HepG2 (cell line): ENCODE results near the gene FAM111B. TPM values are rescaled to one million over a fixed set of nuclear protein-coding genes. Genes with fewer than 3 reads are reported as not detected.

Experiments used
- BCL6 ChIP-seq: IDR thresholded peaks from 2 replicates; pipeline ENCODE4 v1.6.1; 2016; ENCODE audit warnings: missing genetic modification reagents, missing compliant biosample characterization
- FOXK1 ChIP-seq: sonication (generic); formaldehyde crosslinking; IDR thresholded peaks from 2 replicates; pipeline ENCODE4 v1.4.0; 2020; ENCODE audit warnings: low read depth, missing genetic modification reagents, borderline replicate concordance
- GABPB1 ChIP-seq: IDR thresholded peaks from 2 replicates; pipeline ENCODE4 v1.6.1; 2016; ENCODE audit warnings: mild to moderate bottlenecking, missing genetic modification reagents, moderate library complexity, missing compliant biosample characterization
- GATAD1 ChIP-seq: IDR thresholded peaks from 2 replicates; pipeline ENCODE4 v1.6.1; 2016; ENCODE audit warnings: missing genetic modification reagents, missing compliant biosample characterization
- HMGXB3 ChIP-seq: sonication (generic); formaldehyde crosslinking; IDR thresholded peaks from 2 replicates; pipeline ENCODE4 v1.4.0; 2020; ENCODE audit warnings: missing genetic modification reagents, borderline replicate concordance
- KLF16 ChIP-seq, 2 experiments: sonication (generic) in 1 of 2; formaldehyde crosslinking in 1 of 2; IDR thresholded peaks; 2 replicates each; pipeline versions ENCODE4 v1.6.1 to v1.8.0; 2016 to 2023; ENCODE audit warnings: missing genetic modification reagents in 2 of 2, missing compliant biosample characterization in 1 of 2
- MTF2 ChIP-seq: sonication (generic); formaldehyde crosslinking; IDR thresholded peaks from 2 replicates; pipeline ENCODE4 v1.5.0; 2020; ENCODE audit warnings: missing genetic modification reagents, borderline replicate concordance
- REPIN1 ChIP-seq: sonication (generic); formaldehyde crosslinking; IDR thresholded peaks from 2 replicates; pipeline ENCODE4 v1.8.0; 2022; ENCODE audit warnings: missing genetic modification reagents, low read depth, mild to moderate bottlenecking, borderline replicate concordance
- RXRA ChIP-seq: sonication (generic); formaldehyde crosslinking; IDR thresholded peaks from 2 replicates; pipeline ENCODE4 v1.5.1; 2020; ENCODE audit warnings: missing genetic modification reagents
- SIN3B ChIP-seq: fragments of 150-350 bp; IDR thresholded peaks from 2 replicates; pipeline ENCODE4 v1.6.1; 2014; ENCODE audit warnings: low read length
- TFDP2 ChIP-seq: sonication (generic); formaldehyde crosslinking; IDR thresholded peaks from 2 replicates; pipeline ENCODE4 v1.4.0; 2020; ENCODE audit warnings: missing genetic modification reagents
- THAP9 ChIP-seq: sonication (generic); formaldehyde crosslinking; IDR thresholded peaks from 2 replicates; pipeline ENCODE4; 2020; ENCODE audit warnings: missing genetic modification reagents, mild to moderate bottlenecking, borderline replicate concordance
- ZFP82 ChIP-seq: sonication (generic); formaldehyde crosslinking; IDR thresholded peaks from 2 replicates; pipeline ENCODE4 v1.5.1; 2020; ENCODE audit warnings: mild to moderate bottlenecking, missing genetic modification reagents, borderline replicate concordance
- ZNF547 ChIP-seq: sonication (generic); formaldehyde crosslinking; IDR thresholded peaks from 2 replicates; pipeline ENCODE4 v1.5.1; 2020; ENCODE audit warnings: mild to moderate bottlenecking, missing genetic modification reagents
- ZNF569 ChIP-seq: sonication (generic); formaldehyde crosslinking; IDR thresholded peaks from 2 replicates; pipeline ENCODE4 v1.5.0; 2020; ENCODE audit warnings: mild to moderate bottlenecking, missing genetic modification reagents, moderate library complexity, borderline replicate concordance
- ZNF576 ChIP-seq: sonication (generic); formaldehyde crosslinking; IDR thresholded peaks from 2 replicates; pipeline ENCODE4 v1.4.0; 2020; ENCODE audit warnings: mild to moderate bottlenecking, missing genetic modification reagents
- ZNF781 ChIP-seq: sonication (generic); formaldehyde crosslinking; IDR thresholded peaks from 2 replicates; pipeline ENCODE4 v1.5.1; 2020; ENCODE audit warnings: borderline replicate concordance, mild to moderate bottlenecking, missing genetic modification reagents; ENCODE audit errors: not compliant biosample characterization
- ZSCAN21 ChIP-seq: sonication (generic); formaldehyde crosslinking; IDR thresholded peaks from 2 replicates; pipeline ENCODE4 v1.8.0; 2022; ENCODE audit warnings: mild to moderate bottlenecking, missing genetic modification reagents, moderate library complexity, borderline replicate concordance
- polyA plus RNA-seq, 8 experiments: library from polyadenylated mRNA; depleted of rRNA in 3 of 8; stranded (reverse) in 7 of 8; unstranded in 1 of 8; fragments of >200 nt; fragmentation: Illumina TruSeq in 4 of 8; extraction: Trizol in 4 of 8; gene quantifications; 2 replicates each; pipeline versions ENCODE4 v1.2.1 to v1.2.3, GENCODE V29; 2011 to 2016; ENCODE audit warnings: low read depth in 4 of 8, missing spikeins in 1 of 8, mixed read lengths in 1 of 8; ENCODE audit not compliant: insufficient read depth in 1 of 8
- total RNA-seq, 5 experiments: library from RNA; depleted of rRNA; stranded (reverse); fragments of >200 nt; fragmentation: Illumina TruSeq; extraction: Trizol; gene quantifications; 2 replicates each; pipeline ENCODE4 v1.2.3, GENCODE V29; 2016; ENCODE audit warnings: low read depth in 1 of 5

FAM111B gene
- total and polyA plus RNA-seq, 2 of the 13 experiments (the other 11 are each of a cell fraction or from before 2014, with no cell fraction given), result 1.6 to 28.2 TPM

- TF ChIP-seq HMGXB3 (CRISPR knock-in tag) (peak; percentile 30; the same call in 1 of the 2 replicates), ZNF781 (CRISPR knock-in tag) (no peak), RXRA (CRISPR knock-in tag) (peak; percentile 42; the same call in 1 of the 2 replicates), TFDP2 (CRISPR knock-in tag) (0 out of 2 replicates have a peak, but pooled peaks have one; percentile 21), ZSCAN21 (peak; percentile 29; the same call in 1 of the 2 replicates), GABPB1 (CRISPR knock-in tag) (peak; percentile 53; the same call in 1 of the 2 replicates), FOXK1 (CRISPR knock-in tag) (0 out of 2 replicates have a peak, but pooled peaks have one; percentile 19), THAP9 (CRISPR knock-in tag) (peak; percentile 40; the same call in 1 of the 2 replicates), ZNF569 (CRISPR knock-in tag) (no peak), ZNF576 (CRISPR knock-in tag) (peak; percentile 97), ZFP82 (CRISPR knock-in tag) (no peak), SIN3B (peak; percentile 28; the same call in 1 of the 2 replicates), BCL6 (CRISPR knock-in tag) (peak; percentile 35; the same call in 1 of the 2 replicates), ZNF547 (CRISPR knock-in tag) (0 out of 2 replicates have a peak, but pooled peaks have one; percentile 44), REPIN1 (CRISPR knock-in tag) (peak; percentile 69), MTF2 (CRISPR knock-in tag) (no peak), KLF16 (CRISPR knock-in tag; IDR thresholded peaks at IDR 0.05) (peak in 1 of 2 experiments; percentile 59; a peak in 1 of 4 replicates), GATAD1 (peak; percentile 68; the same call in 1 of the 2 replicates)
Measured at GRCh38 chr11:59135648-59136461, 28.8 kb downstream of the FAM111B start (continued).
